GM19023 (cell line): ENCODE data around the gene NUDT1.
"Not testable (repeated sequence)": the region's sequence is repeated elsewhere in the genome, so short reads cannot be mapped to it uniquely, and the experiment has no call there.

Source experiments
- ATAC-seq: cut with Tn5 transposase; IDR thresholded peaks from one replicate; pipeline ENCODE4 v1.9.1; 2021; ENCODE audit warnings: mild to moderate bottlenecking, moderate library complexity; ENCODE audit not compliant: unreplicated experiment

The NUDT1 gene

GRCh38 chr7:2264158-2264557 is 22.1 kb downstream of the NUDT1 start:
- ATAC-seq = no peak

GRCh38 chr7:2266911-2267310 is 24.9 kb downstream of the NUDT1 start:
- no peak for ATAC-seq

GRCh38 chr7:2269089-2269990 is 27.3 kb downstream of the NUDT1 start:
- not testable (repeated sequence) for ATAC-seq

DNA sequence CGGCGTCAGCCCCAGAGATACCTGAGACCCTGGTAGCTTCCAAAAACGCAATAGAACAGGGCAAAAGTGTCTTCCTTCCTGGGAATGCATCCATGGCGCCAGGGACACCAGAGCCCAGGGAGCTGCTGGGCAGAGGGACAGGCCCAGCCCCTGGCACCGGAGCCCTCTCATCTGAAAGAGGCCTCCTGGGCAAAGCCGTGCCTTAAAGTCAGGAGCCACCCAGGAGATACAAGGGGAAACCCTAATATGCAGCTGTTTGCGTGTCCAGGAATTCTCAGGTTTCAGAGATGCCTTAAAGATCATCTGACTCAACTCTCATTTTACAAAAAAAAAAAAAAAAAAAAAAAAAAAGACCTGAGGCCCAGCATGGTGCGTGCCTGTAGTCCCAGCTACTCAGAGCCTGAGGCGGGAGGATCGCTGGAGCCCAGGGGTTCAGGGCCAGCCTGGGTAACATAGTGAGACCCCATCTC is 28.0 kb downstream of the NUDT1 start:
- no peak for ATAC-seq

GRCh38 chr7:2270495-2270894 is 28.5 kb downstream of the NUDT1 start:
- no peak for ATAC-seq

GRCh38 chr7:2271273-2272026 is 29.4 kb downstream of the NUDT1 start:
- ATAC-seq = no peak

- no peak for ATAC-seq
Measured at GRCh38 chr7:2272031-2272430, 30.0 kb downstream of the NUDT1 start.

DNA sequence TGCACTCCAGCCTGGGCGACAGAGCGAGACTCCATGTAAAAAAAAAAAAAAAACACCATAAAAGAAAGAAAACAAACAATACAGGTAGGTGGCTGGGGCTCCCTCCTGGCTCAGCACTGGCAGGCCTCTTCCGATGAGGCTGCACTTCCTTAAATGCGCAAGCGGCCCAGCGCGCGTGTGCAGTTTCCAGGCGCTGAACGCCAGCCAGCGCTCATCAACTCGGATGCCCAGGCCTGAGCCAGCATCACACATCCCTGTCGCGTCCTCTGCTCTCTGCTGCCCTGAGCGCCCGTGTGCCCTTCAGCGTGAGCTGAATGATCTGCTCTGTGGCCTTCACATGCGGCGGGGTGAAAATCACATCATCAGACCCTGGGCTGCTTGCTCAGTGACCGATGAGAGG is 31.8 kb downstream of the NUDT1 start:
- no peak for ATAC-seq

GRCh38 chr7:2274666-2275065 is 32.6 kb downstream of the NUDT1 start:
- ATAC-seq = no peak

DNA sequence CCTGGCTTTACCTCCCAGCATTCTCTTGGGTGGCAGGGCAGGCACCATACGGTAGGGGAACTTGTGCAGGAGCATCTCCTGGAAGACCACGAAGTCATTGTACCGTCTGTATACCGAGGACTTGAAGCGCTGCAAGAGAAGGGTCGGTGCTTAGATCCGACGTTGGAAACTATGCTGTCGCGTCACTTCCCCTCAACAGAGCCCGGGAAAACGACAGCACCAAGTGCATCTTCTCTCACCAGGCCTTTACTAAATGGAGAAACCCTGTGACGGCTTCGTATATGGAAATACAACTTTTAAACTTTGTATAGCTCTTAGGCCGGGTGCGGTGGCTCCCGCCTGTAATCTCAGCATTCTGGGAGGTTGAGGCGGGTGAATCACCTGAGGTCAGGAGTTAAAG is 33.1 kb downstream of the NUDT1 start:
- no peak for ATAC-seq

- ATAC-seq = no peak
Measured at GRCh38 chr7:2276107-2276506, 34.1 kb downstream of the NUDT1 start.

GRCh38 chr7:2278026-2278425 is 36.0 kb downstream of the NUDT1 start:
- no peak for ATAC-seq

DNA sequence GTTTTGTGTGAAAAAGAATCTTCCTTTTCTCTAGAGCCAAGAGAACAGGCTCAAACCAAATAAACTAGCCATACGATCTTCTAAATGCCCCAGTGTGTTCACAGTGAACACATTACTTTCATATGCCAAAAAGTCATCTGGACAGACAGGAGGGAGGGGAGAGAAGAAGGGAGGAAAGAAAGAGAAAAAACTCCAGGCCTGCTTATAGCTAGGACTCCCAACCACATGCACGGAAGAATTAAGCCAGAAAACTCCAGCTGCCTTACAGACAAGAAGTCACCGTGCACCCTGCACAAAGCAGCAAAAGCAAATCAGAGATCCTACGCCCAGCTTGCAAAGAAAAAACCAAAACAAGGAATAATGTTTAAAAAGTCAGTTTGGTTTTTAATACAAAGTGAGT is 37.9 kb downstream of the NUDT1 start:
- ATAC-seq = no peak

DNA sequence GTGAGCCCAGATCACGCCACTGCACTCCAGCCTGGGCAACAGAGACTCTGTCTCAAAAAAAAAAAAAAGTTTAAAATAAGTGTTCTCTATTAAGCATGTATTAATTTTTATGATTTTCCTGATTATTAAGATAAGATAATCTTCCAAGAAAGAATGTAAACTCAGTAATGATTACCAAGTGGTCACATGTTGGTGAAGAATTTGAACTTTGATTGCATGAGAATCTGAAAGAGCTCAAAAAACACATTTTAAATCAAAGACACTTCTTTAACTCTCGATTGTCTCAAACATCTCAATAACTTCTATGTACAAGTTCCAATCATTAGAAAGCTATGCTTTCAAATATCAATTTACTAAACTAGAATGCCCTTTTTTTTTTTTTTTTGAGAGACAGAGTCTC is 38.4 kb downstream of the NUDT1 start:
- ATAC-seq = no peak

GRCh38 chr7:2281541-2281940 is 39.5 kb downstream of the NUDT1 start:
- no peak for ATAC-seq

DNA sequence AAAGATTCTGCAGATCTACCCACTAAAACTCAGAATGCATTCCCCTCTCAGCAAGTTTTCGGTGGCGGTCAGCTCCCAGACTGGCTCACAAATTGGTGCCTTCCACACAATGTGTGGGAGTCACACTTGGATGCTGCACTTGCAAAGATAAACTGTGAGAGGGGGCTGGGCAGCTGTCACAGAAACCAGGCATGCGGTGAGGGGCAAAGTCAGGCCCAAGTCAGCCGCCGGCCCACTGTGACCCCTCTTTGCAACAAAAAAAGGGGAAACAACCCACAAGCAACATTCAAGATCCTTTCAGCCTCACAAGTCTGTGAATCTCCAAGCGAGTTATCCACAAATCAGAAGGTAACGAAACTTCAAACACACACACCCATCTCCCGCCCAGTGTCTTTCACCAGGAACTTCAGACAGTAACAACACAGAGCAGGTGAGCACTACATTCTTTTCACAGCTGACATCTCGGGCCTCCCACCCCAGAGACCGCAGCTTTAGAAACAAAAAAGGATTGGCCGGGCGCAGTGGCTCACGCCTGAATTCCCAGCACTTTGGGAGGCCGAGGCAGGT is 40.2 kb downstream of the NUDT1 start:
- no peak for ATAC-seq

GRCh38 chr7:2283074-2283473 is 41.0 kb downstream of the NUDT1 start:
- no peak for ATAC-seq

DNA sequence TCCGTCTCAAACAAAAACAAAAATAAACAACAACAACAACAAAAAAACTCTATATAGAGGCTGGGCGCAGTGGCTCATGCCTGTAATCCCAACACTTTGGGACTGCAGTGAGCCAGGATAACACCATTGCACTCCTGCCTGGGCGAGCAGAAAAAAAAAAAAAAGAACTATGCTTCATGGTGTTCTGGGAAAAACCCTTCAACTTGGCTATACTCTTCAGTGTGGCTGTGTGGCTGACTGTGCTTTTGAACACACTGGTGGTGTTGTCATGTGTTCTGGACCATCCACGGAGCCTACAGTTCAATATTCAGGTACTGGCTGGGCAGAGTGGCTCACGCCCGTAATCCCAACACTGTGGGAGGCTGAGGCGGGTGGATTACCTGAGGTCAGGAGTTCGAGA is 45.7 kb downstream of the NUDT1 start:
- ATAC-seq = peak; percentile 21

GRCh38 chr7:2288503-2288902 is 46.5 kb downstream of the NUDT1 start:
- ATAC-seq = peak; percentile 65

DNA sequence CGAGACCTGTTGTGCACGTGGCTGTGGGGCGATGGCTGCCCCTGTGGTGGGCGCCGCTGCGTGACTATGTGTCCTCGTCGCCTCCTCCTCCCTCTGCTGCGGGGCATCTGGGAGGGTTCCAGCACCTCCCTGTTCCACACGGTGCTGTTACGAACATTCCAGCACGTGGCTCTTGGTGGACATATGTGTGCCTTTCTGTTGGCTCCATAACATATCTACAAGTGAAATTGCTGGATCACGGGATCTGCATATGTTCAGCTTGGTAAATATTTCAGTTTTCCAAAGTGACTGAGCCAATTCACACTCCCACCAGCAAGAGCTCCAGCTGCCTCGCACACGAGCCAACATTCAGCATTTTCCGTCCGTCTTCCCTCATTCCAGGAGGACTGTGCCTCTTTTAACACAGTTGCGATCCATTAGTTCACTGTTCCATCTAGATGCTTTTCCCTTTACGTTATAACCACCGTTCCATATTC is 47.1 kb downstream of the NUDT1 start:
- ATAC-seq = no peak

DNA sequence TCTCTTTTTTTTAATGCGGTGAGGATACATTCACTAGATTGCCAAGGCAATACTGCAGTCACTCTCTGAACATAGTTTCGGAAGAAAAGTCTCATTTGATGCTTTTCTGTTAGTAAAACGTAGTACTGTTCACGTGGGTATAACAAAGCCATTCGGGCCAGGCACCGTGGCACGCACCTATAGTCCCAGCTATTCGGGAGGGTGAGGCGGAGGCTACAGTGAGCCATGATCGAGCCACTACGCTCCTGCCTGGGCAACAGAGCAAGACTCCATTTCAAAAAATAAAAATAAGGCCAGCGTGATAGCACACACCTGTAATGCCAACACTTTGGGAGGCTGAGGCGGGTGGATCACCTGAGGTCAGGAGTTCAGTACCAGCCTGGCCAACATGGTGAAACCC is 47.6 kb downstream of the NUDT1 start:
- no peak for ATAC-seq

- no peak for ATAC-seq
Measured at GRCh38 chr7:2290877-2291276, 48.9 kb downstream of the NUDT1 start.
